Transverse colon (tissue), 3 donors: ENCODE results near the gene KIF16B.

Experiments used
- CTCF ChIP-seq, 5 experiments: fragments of 200-600 bp in 3 of 5; fragments of 450-650 bp in 2 of 5; sonication (generic) in 3 of 5; IDR thresholded peaks; 1 replicate in 2 of 5; 2 replicates in 3 of 5; pipeline ENCODE4 v1.5.1; 2016 to 2017; ENCODE audit warnings: antibody characterized with exemption in 5 of 5, inconsistent platforms in 3 of 5, mild to moderate bottlenecking in 2 of 5, moderate library complexity in 1 of 5
- POLR2A ChIP-seq: fragments of 450-650 bp; IDR thresholded peaks from one replicate; pipeline ENCODE4 v1.6.1; 2016; ENCODE audit warnings: antibody characterized with exemption, mild to moderate bottlenecking, moderate library complexity

GRCh38 chr20:16601047-16601446 is 27.8 kb upstream of the KIF16B start:
- TF ChIP-seq CTCF (IDR thresholded peaks at IDR 0.05) (no peak), POLR2A (no peak)
